ENCODE measurements around the gene OR2L13.
"Not testable (repeated sequence)": the region's sequence is repeated elsewhere in the genome, so short reads cannot be mapped to it uniquely, and the experiment has no call there.

Gene OR2L13

GRCh38 chr1:248065604-248066003 lies 29.4 kb upstream of the OR2L13 start:
- TF ChIP-seq, protein P1, sequence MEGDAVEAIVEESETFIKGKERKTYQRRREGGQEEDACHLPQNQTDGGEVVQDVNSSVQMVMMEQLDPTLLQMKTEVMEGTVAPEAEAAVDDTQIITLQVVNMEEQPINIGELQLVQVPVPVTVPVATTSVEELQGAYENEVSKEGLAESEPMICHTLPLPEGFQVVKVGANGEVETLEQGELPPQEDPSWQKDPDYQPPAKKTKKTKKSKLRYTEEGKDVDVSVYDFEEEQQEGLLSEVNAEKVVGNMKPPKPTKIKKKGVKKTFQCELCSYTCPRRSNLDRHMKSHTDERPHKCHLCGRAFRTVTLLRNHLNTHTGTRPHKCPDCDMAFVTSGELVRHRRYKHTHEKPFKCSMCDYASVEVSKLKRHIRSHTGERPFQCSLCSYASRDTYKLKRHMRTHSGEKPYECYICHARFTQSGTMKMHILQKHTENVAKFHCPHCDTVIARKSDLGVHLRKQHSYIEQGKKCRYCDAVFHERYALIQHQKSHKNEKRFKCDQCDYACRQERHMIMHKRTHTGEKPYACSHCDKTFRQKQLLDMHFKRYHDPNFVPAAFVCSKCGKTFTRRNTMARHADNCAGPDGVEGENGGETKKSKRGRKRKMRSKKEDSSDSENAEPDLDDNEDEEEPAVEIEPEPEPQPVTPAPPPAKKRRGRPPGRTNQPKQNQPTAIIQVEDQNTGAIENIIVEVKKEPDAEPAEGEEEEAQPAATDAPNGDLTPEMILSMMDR (IDR thresholded peaks at IDR 0.05; ENCODE audit: low read depth, low read length) = no peak
- no peak overlapping the region for H3K4me3 ChIP-seq (ENCODE audit: low read depth, low read length)

GRCh38 chr1:248083864-248084263 lies 11.1 kb upstream of the OR2L13 start:
- H3K4me3 ChIP-seq (ENCODE audit: low read depth, low read length) = not testable (repeated sequence)

DNA sequence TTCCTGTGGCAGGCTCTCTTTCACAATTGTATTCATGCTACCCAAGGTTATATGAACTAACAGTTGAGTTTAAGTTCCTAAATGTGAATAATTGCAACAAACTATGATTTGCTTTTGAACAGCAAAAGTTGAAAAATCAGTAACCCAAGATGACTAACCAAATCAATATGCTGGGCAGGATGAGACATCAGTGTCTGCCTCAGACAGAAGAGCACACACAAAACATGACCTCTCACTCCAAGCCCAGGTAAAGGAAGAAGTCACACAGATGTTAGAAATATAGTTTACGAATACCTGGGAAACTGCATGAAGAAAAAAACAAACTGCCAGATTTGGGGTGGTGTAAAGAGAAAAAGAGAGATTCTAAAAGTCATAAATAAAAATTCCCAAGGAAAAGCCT lies 3.5 kb downstream of the OR2L13 start:
- TF ChIP-seq, protein P1 (IDR thresholded peaks at IDR 0.05; ENCODE audit: low read depth, low read length) = no peak
- no peak overlapping the region for H3K4me3 ChIP-seq (ENCODE audit: low read depth, low read length)

DNA sequence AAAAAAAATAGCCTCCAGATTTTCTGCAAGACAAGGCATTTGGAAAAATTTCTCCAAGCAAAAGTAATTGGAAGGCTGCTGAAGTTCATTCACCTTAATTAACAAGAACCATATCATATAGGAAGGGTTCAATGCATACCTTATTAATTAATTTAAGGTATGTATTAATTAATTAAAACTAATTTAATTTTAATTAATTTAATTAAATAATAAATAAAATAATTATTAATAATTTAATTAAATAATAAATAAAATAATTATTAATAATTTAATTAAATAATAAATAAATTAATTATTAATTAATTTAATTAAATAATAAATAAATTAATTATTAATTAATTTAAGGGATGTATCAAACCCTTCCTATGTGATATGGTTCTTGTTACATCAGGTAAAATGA lies 7.9 kb downstream of the OR2L13 start:
- TF ChIP-seq, protein P1 (IDR thresholded peaks at IDR 0.05; ENCODE audit: low read depth, low read length) = no peak
- no peak overlapping the region for H3K4me3 ChIP-seq (ENCODE audit: low read depth, low read length)

DNA sequence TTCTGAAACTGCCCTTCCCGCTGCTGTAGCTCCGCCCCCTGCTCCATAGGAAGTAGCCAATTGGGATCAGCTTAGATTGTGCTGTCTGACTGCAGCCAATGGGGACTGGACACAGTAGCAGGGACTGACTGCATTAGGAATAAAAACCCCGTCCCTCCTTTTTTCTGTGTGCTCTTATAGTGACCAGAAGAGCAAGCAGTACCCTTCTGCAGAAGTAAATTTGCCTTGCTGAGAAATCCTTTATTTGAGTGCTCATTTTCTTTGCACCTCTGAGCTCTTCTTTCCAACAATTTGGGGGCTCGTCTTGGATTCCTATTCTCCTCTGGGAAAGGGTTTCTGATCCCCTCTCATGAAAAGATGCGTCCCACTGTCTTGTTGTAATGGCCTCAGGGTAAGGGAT lies 16.2 kb downstream of the OR2L13 start:
- H3K4me3 ChIP-seq (ENCODE audit: low read depth, low read length) = no peak overlapping the region
- TF ChIP-seq, protein P1 (IDR thresholded peaks at IDR 0.05; ENCODE audit: low read depth, low read length) = no peak

DNA sequence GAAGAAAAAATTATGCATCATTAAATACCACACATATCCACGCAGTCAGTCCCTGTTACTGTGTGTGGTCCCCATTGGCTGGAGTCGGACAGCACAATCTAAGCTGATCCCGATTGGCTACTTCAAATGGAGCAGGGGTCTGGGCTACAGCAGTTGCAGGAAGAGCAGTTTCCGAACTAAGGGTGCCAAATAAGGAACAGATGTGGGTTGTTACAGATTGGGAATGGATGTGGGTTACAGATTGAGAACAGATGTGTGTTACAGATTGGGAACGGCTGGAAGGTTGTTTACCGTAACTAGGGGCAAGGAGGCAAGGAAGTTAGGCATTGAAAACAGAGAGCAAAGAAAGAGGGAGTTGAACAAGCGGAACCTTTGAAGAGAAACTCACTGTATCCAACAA lies 19.9 kb downstream of the OR2L13 start:
- no peak overlapping the region for H3K4me3 ChIP-seq (ENCODE audit: low read depth, low read length)
- TF ChIP-seq, protein P1 (IDR thresholded peaks at IDR 0.05; ENCODE audit: low read depth, low read length) = no peak

- TF ChIP-seq, protein P1 (IDR thresholded peaks at IDR 0.05; ENCODE audit: low read depth, low read length) = no peak
- no peak overlapping the region for H3K4me3 ChIP-seq (ENCODE audit: low read depth, low read length)
These were observed 32.7 kb downstream of the OR2L13 start for GRCh38 chr1:248127653-248128052.

- TF ChIP-seq, protein P1 (IDR thresholded peaks at IDR 0.05; ENCODE audit: low read depth, low read length) = no peak
- no peak overlapping the region for H3K4me3 ChIP-seq (ENCODE audit: low read depth, low read length)
These were observed 41.8 kb downstream of the OR2L13 start for GRCh38 chr1:248136811-248137210.

Measured in WI38 (cell line).